NCI-H1436 (cell line): ENCODE data around the gene DDX25.

ENCODE experiments used
- DNase-seq: peaks from one replicate; lab custom pipeline; 2025; lab: John Stamatoyannopoulos, UW

Gene DDX25

GRCh38 chr11:125935618-125936199, 31.4 kb downstream of the DDX25 start:
- no peak for DNase-seq

- no peak for DNase-seq
Measured at GRCh38 chr11:125938418-125938817, 34.1 kb downstream of the DDX25 start.

- DNase-seq: no peak
Measured at GRCh38 chr11:125939081-125939521, 34.8 kb downstream of the DDX25 start.

- DNase-seq: no peak
Measured at GRCh38 chr11:125940145-125940544, 35.8 kb downstream of the DDX25 start.

- no peak for DNase-seq
Measured at GRCh38 chr11:125941267-125941618, 36.9 kb downstream of the DDX25 start.

- peak; percentile 61 for DNase-seq
Measured at GRCh38 chr11:125941619-125942611, 37.6 kb downstream of the DDX25 start.

GRCh38 chr11:125942771-125943428, 38.6 kb downstream of the DDX25 start:
- DNase-seq: no peak

GRCh38 chr11:125943661-125944349, 39.5 kb downstream of the DDX25 start:
- DNase-seq: no peak

GRCh38 chr11:125944350-125945010, 40.2 kb downstream of the DDX25 start:
- no peak for DNase-seq

GRCh38 chr11:125945011-125945796, 40.9 kb downstream of the DDX25 start:
- peak; percentile 9 for DNase-seq

GRCh38 chr11:125945797-125946520, 41.7 kb downstream of the DDX25 start, which contains the start of gene VSIG10L2:
Gene VSIG10L2 (plus strand): TSS chr11:125946044. CDS start chr11:125946056, 12 bp downstream.
- DNase-seq: no peak

- DNase-seq: no peak
Measured at GRCh38 chr11:125946712-125947418, 42.6 kb downstream of the DDX25 start.

- no peak for DNase-seq
Measured at GRCh38 chr11:125947419-125948277, 43.3 kb downstream of the DDX25 start.

GRCh38 chr11:125948278-125949051, 44.2 kb downstream of the DDX25 start:
- no peak for DNase-seq

- DNase-seq: no peak
Measured at GRCh38 chr11:125949271-125950177, 45.2 kb downstream of the DDX25 start.

GRCh38 chr11:125950178-125950490, 45.8 kb downstream of the DDX25 start:
- no peak for DNase-seq
